ENCODE measurements around the gene IFT20. TPM values are rescaled to one million over a fixed set of nuclear protein-coding genes. Genes with fewer than 3 reads are reported as not detected.

IFT20 gene
- total and polyA plus RNA-seq, 2 experiments from 2014 or later = 13.2 to 32.3 TPM

GRCh38 chr17:28346746-28347246, 11.5 kb upstream of the IFT20 start:
- peaks cover 18% of the 10 kb centered on the region for H3K36me3 ChIP-seq (ENCODE audit: insufficient read depth)
- H3K4me1 ChIP-seq (ENCODE audit: insufficient read depth) = no peaks in the 10 kb centered on the region; the same call in 1 of the 2 replicates
- peaks cover 14% of the 10 kb centered on the region; the same call in 1 of the 2 replicates for H4K20me1 ChIP-seq (replicated peaks; ENCODE audit: insufficient read depth)
- no peak overlapping the region for H3K4me3 ChIP-seq
- H3K27me3 Mint-ChIP-seq (ENCODE audit: insufficient read depth, low read depth, poor library complexity) = peaks cover 9% of the 10 kb centered on the region
- no peak overlapping the region for H3K4me2 ChIP-seq
- H3K27me3 ChIP-seq (ENCODE audit: insufficient read depth) = no peaks in the 10 kb centered on the region
- no peaks in the 10 kb centered on the region for H3F3A ChIP-seq (replicated peaks; ENCODE audit: low read depth)
- H3K36me3 Mint-ChIP-seq (ENCODE audit: low read depth) = peaks cover 69% of the 10 kb centered on the region
- ATAC-seq (peak; percentile 51), DNase-seq (ENCODE audit: low spot score) (peak; percentile 57)
- no peak overlapping the region; the same call in 1 of the 2 replicates for H3K27ac ChIP-seq (ENCODE audit: low read depth)
- TF ChIP-seq EZH2phosphoT487 (IDR thresholded peaks at IDR 0.05; ENCODE audit: unreplicated experiment) (no peak), CTCF (conservative IDR thresholded peaks at IDR 0.05; ENCODE audit: low read depth in 2 of 2) (peak; percentile 43 to 56)
- no peaks in the 10 kb centered on the region for H3K9me2 ChIP-seq (ENCODE audit: insufficient read depth)
- H3K4me1 Mint-ChIP-seq = peaks cover 16% of the 10 kb centered on the region
- H3K27ac Mint-ChIP-seq = 0 out of 2 replicates have a peak overlapping the region, but pooled peaks have one; percentile 46
- no peak overlapping the region for H2AFZ ChIP-seq
- no peaks in the 10 kb centered on the region for H3K9me3 Mint-ChIP-seq
- no peak overlapping the region for H3K4me3 Mint-ChIP-seq
- no peaks in the 10 kb centered on the region for H3K79me2 ChIP-seq (replicated peaks; ENCODE audit: insufficient read depth)

GRCh38 chr17:28346199-28346580, 10.9 kb upstream of the IFT20 start:
- Mint-ChIP-seq H3K36me3 (ENCODE audit: low read depth) (peaks cover 63% of the 10 kb centered on the region), H3K4me1 (peaks cover 16% of the 10 kb centered on the region), H3K27ac (no peak overlapping the region), H3K27me3 (ENCODE audit: insufficient read depth, low read depth, poor library complexity) (peaks cover 9% of the 10 kb centered on the region), H3K9me3 (no peaks in the 10 kb centered on the region), H3K4me3 (no peak overlapping the region; the same call in 2 of the 3 replicates)
- no peaks in the 10 kb centered on the region for H3K27me3 ChIP-seq (ENCODE audit: insufficient read depth)
- H3K4me2 ChIP-seq = no peak overlapping the region
- H3K4me1 ChIP-seq (ENCODE audit: insufficient read depth) = no peaks in the 10 kb centered on the region; the same call in 1 of the 2 replicates
- ATAC-seq (peak; percentile 63), DNase-seq (ENCODE audit: low spot score) (peak; percentile 35)
- H3K27ac ChIP-seq (ENCODE audit: low read depth) = no peak overlapping the region; the same call in 1 of the 2 replicates
- H3K36me3 ChIP-seq (ENCODE audit: insufficient read depth) = peaks cover 15% of the 10 kb centered on the region
- no peak overlapping the region for H3K4me3 ChIP-seq
- H3K79me2 ChIP-seq (replicated peaks; ENCODE audit: insufficient read depth) = no peaks in the 10 kb centered on the region
- no peak overlapping the region for H2AFZ ChIP-seq
- no peaks in the 10 kb centered on the region for H3F3A ChIP-seq (replicated peaks; ENCODE audit: low read depth)
- peaks cover 11% of the 10 kb centered on the region; the same call in 1 of the 2 replicates for H4K20me1 ChIP-seq (replicated peaks; ENCODE audit: insufficient read depth)
- no peaks in the 10 kb centered on the region for H3K9me2 ChIP-seq (ENCODE audit: insufficient read depth)
- TF ChIP-seq ZNF114 (CRISPR knock-in tag; IDR thresholded peaks at IDR 0.05) (no peak), STAT1 (IDR thresholded peaks at IDR 0.05; ENCODE audit: unreplicated experiment) (no peak), EZH2 (IDR thresholded peaks at IDR 0.05; ENCODE audit: low read depth, unreplicated experiment) (no peak), POLR2AphosphoS5 (IDR thresholded peaks at IDR 0.05; ENCODE audit: low read depth) (no peak), EZH2phosphoT487 (IDR thresholded peaks at IDR 0.05; ENCODE audit: unreplicated experiment) (no peak), CREB1 (CRISPR knock-in tag; IDR thresholded peaks at IDR 0.05; ENCODE audit: low read depth) (no peak), REST (IDR thresholded peaks at IDR 0.05; ENCODE audit: unreplicated experiment) (no peak), JUNB (IDR thresholded peaks at IDR 0.05; ENCODE audit: unreplicated experiment) (no peak), NANOG (IDR thresholded peaks at IDR 0.05; ENCODE audit: borderline replicate concordance) (no peak)

Measured in GM23338 (cell line).